HEK293T (cell line): Measurements from ENCODE around the gene SIGLEC6.

ENCODE experiments used
- ARNT ChIP-seq: fragments of 450-650 bp; IDR thresholded peaks from 2 replicates; pipeline ENCODE4 v1.6.1; 2017; ENCODE audit warnings: mild to moderate bottlenecking
- BHLHE40 ChIP-seq: fragments of 450-650 bp; IDR thresholded peaks from 2 replicates; pipeline ENCODE4 v1.6.1; 2016; ENCODE audit warnings: mild to moderate bottlenecking, moderate library complexity, borderline replicate concordance
- CTBP1 ChIP-seq: fragments of 450-650 bp; IDR thresholded peaks from 2 replicates; pipeline ENCODE4 v1.6.1; 2016; ENCODE audit warnings: borderline replicate concordance
- FOXK2 ChIP-seq: fragments of 450-650 bp; IDR thresholded peaks from 2 replicates; pipeline ENCODE4 v1.6.1; 2016; ENCODE audit warnings: mild to moderate bottlenecking
- FOXM1 ChIP-seq: fragments of 450-650 bp; IDR thresholded peaks from 2 replicates; pipeline ENCODE4 v1.6.1; 2017; ENCODE audit warnings: mild to moderate bottlenecking, borderline replicate concordance
- HDGF ChIP-seq: fragments of 450-650 bp; IDR thresholded peaks from 2 replicates; pipeline ENCODE4 v1.6.1; 2017; ENCODE audit warnings: antibody characterized with exemption, borderline replicate concordance
- LEF1 ChIP-seq: fragments of 450-650 bp; IDR thresholded peaks from 2 replicates; pipeline ENCODE4 v1.6.1; 2017; ENCODE audit warnings: mild to moderate bottlenecking, borderline replicate concordance
- NFRKB ChIP-seq: fragments of 450-650 bp; IDR thresholded peaks from 2 replicates; pipeline ENCODE4 v1.6.1; 2016; ENCODE audit warnings: mild to moderate bottlenecking, moderate library complexity
- PKNOX1 ChIP-seq: fragments of 450-650 bp; IDR thresholded peaks from 2 replicates; pipeline ENCODE4 v1.6.1; 2016
- SP1 ChIP-seq: fragments of 450-650 bp; IDR thresholded peaks from 2 replicates; pipeline ENCODE4 v1.6.1; 2017
- SUZ12 ChIP-seq: fragments of 450-650 bp; IDR thresholded peaks from 2 replicates; pipeline ENCODE4 v1.6.1; 2016; ENCODE audit warnings: mild to moderate bottlenecking
- TARDBP ChIP-seq: fragments of 450-650 bp; IDR thresholded peaks from 2 replicates; pipeline ENCODE4 v1.6.1; 2016

GRCh38 chr19:51546650-51547396 lies 15.4 kb upstream of the SIGLEC6 start:
- TF ChIP-seq LEF1 = no peak
- TF ChIP-seq HDGF = no peak
- TF ChIP-seq FOXM1 = no peak
- TF ChIP-seq SP1 = no peak
- TF ChIP-seq CTBP1 = no peak
- no peak for TF ChIP-seq BHLHE40
- TF ChIP-seq PKNOX1 = no peak
- no peak for TF ChIP-seq ARNT
- no peak for TF ChIP-seq SUZ12
- TF ChIP-seq TARDBP = no peak
- no peak for TF ChIP-seq FOXK2
- TF ChIP-seq NFRKB = no peak
